K562 (cell line): ENCODE results near the gene VWA8. TPM values are rescaled to one million over a fixed set of nuclear protein-coding genes. Genes with fewer than 3 reads are reported as not detected.

Experiments used
- ATAC-seq: fragments of 200-7000 bp; cut with Tn5 transposase; 3 replicates; pipeline ENCODE4 v1.9.1; 2020; ENCODE audit warnings: moderate library complexity
- BruUV-seq: library from RNA; stranded (reverse); fragments of 400-500 nt; replicated peaks from 2 replicates; lab custom pipeline; 2021; lab: Mats Ljungman, UMichigan
- CTCF ChIA-PET: fragments of 300-600 bp; formaldehyde crosslinking; extraction: SDS; loops from one replicate; lab custom pipeline; 2021; ENCODE audit warnings: low intra/inter-chr PET ratio; lab: Yijun Ruan, JAX
- POLR2A ChIA-PET: fragments of 300-600, 350-650 bp; sonication (Branson Sonifier 250); formaldehyde crosslinking; extraction: SDS; loops from one replicate; lab custom pipeline; 2021; ENCODE audit warnings: antibody characterized with exemption, inconsistent platforms; lab: Yijun Ruan, JAX
- DNase-seq, 4 experiments: peaks; one replicate each; pipeline versions ENCODE4 v3.0.0 to v3.0.0-alpha.2; 2011 to 2018; ENCODE audit warnings: low spot score in 3 of 4, mixed read lengths in 3 of 4; ENCODE audit errors: extremely low read depth in 1 of 4
- FAIRE-seq: peaks from 2 replicates; lab custom pipeline; 2011; peaks lifted over from hg19 to GRCh38; lab: Jason Lieb, UNC
- H2AFZ ChIP-seq: 2 replicates; pipeline ENCODE4 v1.6.0; 2011; ENCODE audit warnings: low read depth, low read length, control low read depth, inconsistent platforms
- H3K27ac ChIP-seq: fragments of 200-600 bp; 3 replicates; pipeline ENCODE4 v1.8.0; 2011; ENCODE audit warnings: low read depth, mild to moderate bottlenecking, control low read depth, inconsistent platforms, low read length, moderate library complexity, mixed read lengths; ENCODE audit errors: extremely low read depth
- H3K27me3 ChIP-seq, 2 experiments: fragments of 300-600 bp in 1 of 2; 2 replicates in 1 of 2; 3 replicates in 1 of 2; pipeline versions ENCODE4 v1.6.0 to v1.8.0; 2011; ENCODE audit warnings: inconsistent platforms in 2 of 2, low read length in 2 of 2, mild to moderate bottlenecking in 1 of 2, mixed read lengths in 1 of 2, moderate library complexity in 1 of 2; ENCODE audit not compliant: control insufficient read depth in 2 of 2, insufficient read depth in 2 of 2
- H3K36me3 ChIP-seq: fragments of 300-600 bp; 3 replicates; pipeline ENCODE4 v1.8.0; 2011; ENCODE audit warnings: mild to moderate bottlenecking, low read length, inconsistent platforms; ENCODE audit not compliant: control insufficient read depth, insufficient read depth
- H3K4me1 ChIP-seq, 2 experiments: fragments of 200-600 bp in 1 of 2; replicated peaks in 1 of 2; 2 replicates in 1 of 2; 3 replicates in 1 of 2; pipeline versions ENCODE4 v1.5.1 to v1.8.0; 2011; ENCODE audit warnings: inconsistent platforms in 2 of 2, low read length in 2 of 2, mild to moderate bottlenecking in 1 of 2, mixed read lengths in 1 of 2, moderate library complexity in 1 of 2; ENCODE audit not compliant: control insufficient read depth in 2 of 2, insufficient read depth in 2 of 2
- H3K4me2 ChIP-seq: 2 replicates; pipeline ENCODE4 v1.6.1; 2011; ENCODE audit warnings: low read length, control low read depth, inconsistent platforms, mixed read lengths; ENCODE audit not compliant: insufficient read depth
- H3K4me3 ChIP-seq: fragments of 200-600 bp; sonication (generic), shearing (Covaris generic); 2 replicates; pipeline ENCODE4 v1.5.1; 2016; ENCODE audit warnings: control low read depth, inconsistent platforms
- H3K79me2 ChIP-seq: fragments of 200-600 bp; 3 replicates; pipeline ENCODE4 v1.8.0; 2011; ENCODE audit warnings: low read length, inconsistent platforms; ENCODE audit not compliant: control insufficient read depth, insufficient read depth
- H3K9ac ChIP-seq, 2 experiments: 2 replicates each; pipeline versions ENCODE4 v1.6.0 to v1.6.1; 2011; ENCODE audit warnings: low read depth in 2 of 2, low read length in 2 of 2, control low read depth in 1 of 2, inconsistent platforms in 1 of 2, mild to moderate bottlenecking in 1 of 2, mixed read lengths in 1 of 2; ENCODE audit not compliant: insufficient read depth in 1 of 2
- H3K9me1 ChIP-seq: one replicate; pipeline ENCODE4 v1.6.0; 2011; ENCODE audit warnings: inconsistent platforms, mild to moderate bottlenecking, low read length, moderate library complexity; ENCODE audit not compliant: control insufficient read depth, insufficient read depth
- H3K9me3 ChIP-seq: replicated peaks from 2 replicates; pipeline ENCODE4 v1.5.1; 2011; ENCODE audit warnings: low read depth, low read length, inconsistent platforms; ENCODE audit not compliant: control insufficient read depth, insufficient read depth
- H4K20me1 ChIP-seq: replicated peaks from 2 replicates; pipeline ENCODE4 v1.6.1; 2011; ENCODE audit warnings: low read length, inconsistent platforms, mixed read lengths; ENCODE audit not compliant: control insufficient read depth, insufficient read depth
- ATF2 ChIP-seq: sonication (generic); formaldehyde crosslinking; IDR thresholded peaks from 2 replicates; pipeline ENCODE4 v1.8.1; 2022; ENCODE audit warnings: missing genetic modification reagents
- FOXM1 ChIP-seq, 2 experiments: fragments of 450-650 bp in 1 of 2; sonication (generic) in 1 of 2; formaldehyde crosslinking in 1 of 2; IDR thresholded peaks; 2 replicates each; pipeline versions ENCODE4 v1.6.1 to v1.9.0; 2017 to 2022; ENCODE audit warnings: low read depth in 2 of 2, mild to moderate bottlenecking in 2 of 2, missing genetic modification reagents in 1 of 2, moderate library complexity in 1 of 2
- GATAD2A ChIP-seq: fragments of 450-650 bp; IDR thresholded peaks from 2 replicates; pipeline ENCODE4 v1.6.1; 2017
- HIVEP1 ChIP-seq: fragments of 250-450 bp; sonication (Bioruptor Pico); IDR thresholded peaks from 2 replicates; pipeline ENCODE4 v1.4.0; 2020; ENCODE audit warnings: mild to moderate bottlenecking
- HMG20A ChIP-seq: fragments of 450-650 bp; formaldehyde crosslinking; conservative IDR thresholded peaks from 2 replicates; pipeline ENCODE4 v1.4.0; 2020; ENCODE audit warnings: mild to moderate bottlenecking, mixed read lengths
- HSF4 ChIP-seq: fragments of 250-450 bp; sonication (Bioruptor Pico); IDR thresholded peaks from 2 replicates; pipeline ENCODE4 v2.1.2; 2022; ENCODE audit warnings: mild to moderate bottlenecking, moderate library complexity, borderline replicate concordance
- JUN ChIP-seq, 2 experiments: sonication (generic) in 1 of 2; formaldehyde crosslinking in 1 of 2; IDR thresholded peaks; 2 replicates each; pipeline versions ENCODE4 v1.6.1 to v1.8.0; 2012 to 2022; ENCODE audit warnings: borderline replicate concordance in 2 of 2, mild to moderate bottlenecking in 2 of 2, improper control_type of control experiment in 1 of 2, low read depth in 1 of 2, low read length in 1 of 2, missing genetic modification reagents in 1 of 2
- MEF2A ChIP-seq: IDR thresholded peaks from 2 replicates; pipeline ENCODE4 v1.6.1; 2011; ENCODE audit warnings: low read depth, mild to moderate bottlenecking, low read length, moderate library complexity; ENCODE audit not compliant: control insufficient read depth
- NFIC ChIP-seq: fragments of 450-650 bp; IDR thresholded peaks from 2 replicates; pipeline ENCODE4 v1.6.1; 2017; ENCODE audit warnings: mild to moderate bottlenecking, inconsistent platforms
- RBM39 ChIP-seq: fragments of 200-400 bp; formaldehyde crosslinking; optimal IDR thresholded peaks from 2 replicates; pipeline ENCODE3; 2018; ENCODE audit warnings: low read depth, low read length
- SPI1 ChIP-seq: IDR thresholded peaks from 2 replicates; pipeline ENCODE4 v1.6.1; 2011; ENCODE audit warnings: low read depth, low read length, control low read depth, borderline replicate concordance
- STAT6 ChIP-seq: sonication (generic); formaldehyde crosslinking; IDR thresholded peaks from 2 replicates; pipeline ENCODE4 v1.8.1; 2023; ENCODE audit warnings: mild to moderate bottlenecking, missing genetic modification reagents
- TEAD2 ChIP-seq: fragments of 450-650 bp; IDR thresholded peaks from 2 replicates; pipeline ENCODE4 v1.6.1; 2016; ENCODE audit warnings: missing genetic modification characterization, control low read depth, missing compliant biosample characterization
- YY1 ChIP-seq, 3 experiments: IDR thresholded peaks; 2 replicates each; pipeline ENCODE4 v1.6.1; 2011; ENCODE audit warnings: low read length in 2 of 3, mild to moderate bottlenecking in 2 of 3, moderate library complexity in 2 of 3, borderline replicate concordance in 1 of 3, control low read depth in 1 of 3, low read depth in 1 of 3; ENCODE audit not compliant: insufficient read depth in 3 of 3, insufficient replicate concordance in 2 of 3, control insufficient read depth in 1 of 3, insufficient read length in 1 of 3; ENCODE audit errors: extremely low read depth in 1 of 3
- ZNF766 ChIP-seq: fragments of 200-800 bp; sonication (Bioruptor generic); conservative IDR thresholded peaks from 2 replicates; pipeline ENCODE4 v1.6.1; 2016; ENCODE audit warnings: missing genetic modification characterization, missing compliant biosample characterization
- in situ Hi-C: fragments of 300-500 bp; cut with MboI; formaldehyde crosslinking; loops from 4 replicates; pipeline ENCODE4 v1.15.0; 2018; ENCODE audit warnings: inconsistent platforms, mixed read lengths
- intact Hi-C: fragments of 100-400 bp; cut with micrococcal nuclease; formaldehyde crosslinking; loops from 2 replicates; pipeline ENCODE4 v1.14.2; 2022
- polyA plus RNA-seq, 8 experiments: library from polyadenylated mRNA; depleted of rRNA in 4 of 8; stranded (reverse) in 5 of 8; unstranded in 3 of 8; fragments of >200 nt; fragmentation: Nextera tagmentation in 2 of 8; fragmentation: Illumina TruSeq in 1 of 8; extraction: Ambion mirVana in 2 of 8; extraction: Trizol in 1 of 8; gene quantifications; 2 replicates each; pipeline versions ENCODE4 v1.2.1 to v1.2.3, GENCODE V29; 2011 to 2014; ENCODE audit warnings: inconsistent platforms in 1 of 8, missing spikeins in 1 of 8
- total RNA-seq, 7 experiments: library from RNA; depleted of rRNA in 6 of 7; stranded (reverse); fragments of >200 nt in 6 of 7; fragmentation: Illumina TruSeq in 2 of 7; extraction: Trizol in 2 of 7; gene quantifications; 2 replicates each; pipeline versions ENCODE4 v1.2.1 to v1.2.3, GENCODE V29; 2011 to 2021; ENCODE audit warnings: low replicate concordance in 1 of 7

Gene VWA8
- total and polyA plus RNA-seq, 9 of the 15 experiments (the other 6 are each of a cell fraction or from before 2014, with no cell fraction given), result 2.1 to 18.5 (median 13.3) TPM

- TF ChIP-seq HMG20A (CRISPR knock-in tag), result no peak
- no peak for TF ChIP-seq JUN (IDR thresholded peaks at IDR 0.05; ENCODE audit: borderline replicate concordance, low read depth, low read length)
- TF ChIP-seq JUN (CRISPR knock-in tag; IDR thresholded peaks at IDR 0.05; ENCODE audit: borderline replicate concordance), result no peak
- no peak for TF ChIP-seq ATF2 (CRISPR knock-in tag)
- no peak for TF ChIP-seq NFIC
- TF ChIP-seq HSF4 (CRISPR knock-in tag), result no peak
These were observed 259.2 kb downstream of the VWA8 start (continued) for GRCh38 chr13:41701676-41702075.

GRCh38 chr13:41700790-41701310, 260.1 kb downstream of the VWA8 start:
- no peaks in the 10 kb centered on the region for H3K27me3 ChIP-seq
- ATAC-seq, result no peak
- peak in 2 of 4 experiments; percentile 8 to 28 for DNase-seq
- no TSS peak for BruUV-seq
- intact Hi-C loops, result no loop called here
- in situ Hi-C loops, result no loop called here
- H3K9ac ChIP-seq, result no peak overlapping the region
- H3K4me1 ChIP-seq, result peaks cover 0 to 6% of the 10 kb centered on the region in 2 experiments; a peak in 3 of 5 replicates
- H3K79me2 ChIP-seq, result no peaks in the 10 kb centered on the region
- H3K4me2 ChIP-seq, result no peak overlapping the region
- no peaks in the 10 kb centered on the region for H4K20me1 ChIP-seq
- no peak overlapping the region for H3K27ac ChIP-seq
- POLR2A ChIA-PET, result no interaction called here
- no peak overlapping the region for H3K4me3 ChIP-seq
- peak; percentile 35 for FAIRE-seq
- H3K36me3 ChIP-seq, result peaks cover 12% of the 10 kb centered on the region; the same call in 2 of the 3 replicates
- no peaks in the 10 kb centered on the region for H3K9me1 ChIP-seq
- CTCF ChIA-PET, result no interaction called here
- H2AFZ ChIP-seq, result no peak overlapping the region
- H3K9me3 ChIP-seq, result no peaks in the 10 kb centered on the region
- peak; percentile 39; the same call in 1 of the 2 replicates for TF ChIP-seq SPI1
- peak; percentile 45; the same call in 1 of the 2 replicates for TF ChIP-seq FOXM1 (IDR thresholded peaks at IDR 0.05; ENCODE audit: low read depth)
- no peak for TF ChIP-seq FOXM1 (CRISPR knock-in tag; IDR thresholded peaks at IDR 0.05; ENCODE audit: low read depth)
- TF ChIP-seq MEF2A, result peak; percentile 9; the same call in 1 of the 2 replicates
- no peak for TF ChIP-seq GATAD2A
- no peak for TF ChIP-seq TEAD2 (tag)
- no peak for TF ChIP-seq HIVEP1 (CRISPR knock-in tag)
- TF ChIP-seq YY1 (IDR thresholded peaks at IDR 0.05; ENCODE audit: borderline replicate concordance in 1 of 3, control insufficient read depth in 1 of 3, extremely low read depth in 1 of 3, insufficient read depth in 3 of 3, insufficient read length in 1 of 3, insufficient replicate concordance in 2 of 3, low read depth in 1 of 3, low read length in 2 of 3), result no peak
- no peak for TF ChIP-seq STAT6
- TF ChIP-seq RBM39, result no peak
- TF ChIP-seq ZNF766 (CRISPR knock-in tag), result no peak
